Progenitor cell of endocrine pancreas (in vitro differentiated cells): ENCODE measurements around the gene CDH4. TPM values are rescaled to one million over a fixed set of nuclear protein-coding genes. Genes with fewer than 3 reads are reported as not detected.

Source experiments
- DNase-seq: peaks from one replicate; pipeline ENCODE4 v3.0.0; 2021; ENCODE audit warnings: low spot score; ENCODE audit not compliant: unreplicated experiment
- H3K27ac Mint-ChIP-seq: 2 replicates; pipeline ENCODE4 v1.8.0; 2021; ENCODE audit warnings: mild to moderate bottlenecking, moderate library complexity, mixed read lengths
- H3K27me3 Mint-ChIP-seq: 2 replicates; pipeline ENCODE4 v1.8.0; 2021; ENCODE audit warnings: mixed read lengths
- H3K36me3 Mint-ChIP-seq: 2 replicates; pipeline ENCODE4 v1.8.0; 2022; ENCODE audit warnings: mixed read lengths; ENCODE audit not compliant: insufficient read depth
- H3K4me1 Mint-ChIP-seq: 2 replicates; pipeline ENCODE4 v1.8.0; 2021; ENCODE audit warnings: low read depth, mixed read lengths
- H3K4me3 Mint-ChIP-seq: 2 replicates; pipeline ENCODE4 v1.8.0; 2021; ENCODE audit warnings: low read depth, mild to moderate bottlenecking, moderate library complexity, mixed read lengths
- H3K9me3 Mint-ChIP-seq: 2 replicates; pipeline ENCODE4 v1.8.0; 2021; ENCODE audit warnings: low read depth, mixed read lengths
- total RNA-seq: library from RNA; stranded (reverse); gene quantifications from 2 replicates; pipeline ENCODE4 v1.2.1, GENCODE V29; 2021
- TF ChIP-seq, protein P1 (sequence below): fragments of 200-600 bp; sonication (generic); IDR thresholded peaks from one replicate; pipeline ENCODE4 v1.5.0; 2021; ENCODE audit warnings: antibody characterized with exemption, mild to moderate bottlenecking; ENCODE audit not compliant: unreplicated experiment

The CDH4 gene
- total RNA-seq, 1 donor from 2014 or later, result 0.43 TPM

- H3K36me3 Mint-ChIP-seq, result no peaks in the 10 kb centered on the region
- peaks cover 7% of the 10 kb centered on the region for H3K27me3 Mint-ChIP-seq
- DNase-seq, result no peak
- H3K9me3 Mint-ChIP-seq, result no peaks in the 10 kb centered on the region
- no peak overlapping the region for H3K27ac Mint-ChIP-seq
- H3K4me1 Mint-ChIP-seq, result peaks cover 2% of the 10 kb centered on the region
- H3K4me3 Mint-ChIP-seq, result no peak overlapping the region
- TF ChIP-seq, protein P1, sequence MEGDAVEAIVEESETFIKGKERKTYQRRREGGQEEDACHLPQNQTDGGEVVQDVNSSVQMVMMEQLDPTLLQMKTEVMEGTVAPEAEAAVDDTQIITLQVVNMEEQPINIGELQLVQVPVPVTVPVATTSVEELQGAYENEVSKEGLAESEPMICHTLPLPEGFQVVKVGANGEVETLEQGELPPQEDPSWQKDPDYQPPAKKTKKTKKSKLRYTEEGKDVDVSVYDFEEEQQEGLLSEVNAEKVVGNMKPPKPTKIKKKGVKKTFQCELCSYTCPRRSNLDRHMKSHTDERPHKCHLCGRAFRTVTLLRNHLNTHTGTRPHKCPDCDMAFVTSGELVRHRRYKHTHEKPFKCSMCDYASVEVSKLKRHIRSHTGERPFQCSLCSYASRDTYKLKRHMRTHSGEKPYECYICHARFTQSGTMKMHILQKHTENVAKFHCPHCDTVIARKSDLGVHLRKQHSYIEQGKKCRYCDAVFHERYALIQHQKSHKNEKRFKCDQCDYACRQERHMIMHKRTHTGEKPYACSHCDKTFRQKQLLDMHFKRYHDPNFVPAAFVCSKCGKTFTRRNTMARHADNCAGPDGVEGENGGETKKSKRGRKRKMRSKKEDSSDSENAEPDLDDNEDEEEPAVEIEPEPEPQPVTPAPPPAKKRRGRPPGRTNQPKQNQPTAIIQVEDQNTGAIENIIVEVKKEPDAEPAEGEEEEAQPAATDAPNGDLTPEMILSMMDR, result no peak
Observed at GRCh38 chr20:61310954-61311353, 58.9 kb downstream of the CDH4 start.

- no peak for DNase-seq
- peaks cover 13% of the 10 kb centered on the region for H3K27me3 Mint-ChIP-seq
- no peaks in the 10 kb centered on the region for H3K9me3 Mint-ChIP-seq
- no peak overlapping the region for H3K27ac Mint-ChIP-seq
- TF ChIP-seq, protein P1, result no peak
- H3K36me3 Mint-ChIP-seq, result no peaks in the 10 kb centered on the region
- peaks cover 2% of the 10 kb centered on the region for H3K4me1 Mint-ChIP-seq
- H3K4me3 Mint-ChIP-seq, result no peak overlapping the region
Observed at GRCh38 chr20:61311656-61312387, 59.8 kb downstream of the CDH4 start.

GRCh38 chr20:61312925-61313324 lies 60.9 kb downstream of the CDH4 start:
- DNase-seq, result no peak
- Mint-ChIP-seq H3K27ac (no peak overlapping the region), H3K27me3 (peaks cover 13% of the 10 kb centered on the region), H3K4me1 (peaks cover 2% of the 10 kb centered on the region), H3K36me3 (no peaks in the 10 kb centered on the region), H3K9me3 (no peaks in the 10 kb centered on the region), H3K4me3 (no peak overlapping the region)
- TF ChIP-seq, protein P1, result no peak

- DNase-seq, result no peak
- Mint-ChIP-seq H3K4me1 (peaks cover 1% of the 10 kb centered on the region), H3K4me3 (no peak overlapping the region), H3K36me3 (no peaks in the 10 kb centered on the region), H3K9me3 (no peaks in the 10 kb centered on the region), H3K27ac (no peak overlapping the region), H3K27me3 (peaks cover 13% of the 10 kb centered on the region)
- TF ChIP-seq, protein P1, result no peak
Observed at GRCh38 chr20:61313396-61313795, 61.3 kb downstream of the CDH4 start.

- Mint-ChIP-seq H3K4me3 (no peak overlapping the region), H3K36me3 (no peaks in the 10 kb centered on the region), H3K9me3 (no peaks in the 10 kb centered on the region), H3K27ac (no peak overlapping the region), H3K4me1 (peaks cover 1% of the 10 kb centered on the region), H3K27me3 (peaks cover 19% of the 10 kb centered on the region)
- TF ChIP-seq, protein P1, result no peak
- DNase-seq, result no peak
Observed at GRCh38 chr20:61314326-61315010, 62.4 kb downstream of the CDH4 start.
